GM18526 (cell line): Measurements from ENCODE around the gene CHDH.

ENCODE experiments used
- POLR2A ChIP-seq: IDR thresholded peaks from 3 replicates; pipeline ENCODE4 v1.6.1; 2011; ENCODE audit not compliant: insufficient read length; ENCODE audit errors: extremely low read depth

Gene CHDH

GRCh38 chr3:53795176-53795575, 51.0 kb downstream of the CHDH start:
- TF ChIP-seq POLR2A = no peak

- TF ChIP-seq POLR2A = no peak
Observed at GRCh38 chr3:53794597-53794996, 51.6 kb downstream of the CHDH start.

- TF ChIP-seq POLR2A = no peak
Observed at GRCh38 chr3:53792866-53793265, 53.4 kb downstream of the CHDH start.

- no peak for TF ChIP-seq POLR2A
Observed at GRCh38 chr3:53791317-53791716, 54.9 kb downstream of the CHDH start.

GRCh38 chr3:53790470-53790869, 55.7 kb downstream of the CHDH start:
- no peak for TF ChIP-seq POLR2A

GRCh38 chr3:53789459-53789858, 56.8 kb downstream of the CHDH start:
- no peak for TF ChIP-seq POLR2A

GRCh38 chr3:53788038-53788437, 58.2 kb downstream of the CHDH start:
- no peak for TF ChIP-seq POLR2A

- TF ChIP-seq POLR2A = no peak
Observed at GRCh38 chr3:53787016-53787415, 59.2 kb downstream of the CHDH start.

GRCh38 chr3:53780806-53781205, 65.4 kb downstream of the CHDH start:
- TF ChIP-seq POLR2A = no peak

- TF ChIP-seq POLR2A = no peak
Observed at GRCh38 chr3:53780171-53780570, 66.0 kb downstream of the CHDH start.

- TF ChIP-seq POLR2A = no peak
Observed at GRCh38 chr3:53778153-53778552, 68.1 kb downstream of the CHDH start.

GRCh38 chr3:53777468-53777867, 68.8 kb downstream of the CHDH start:
- TF ChIP-seq POLR2A = no peak

GRCh38 chr3:53776494-53777101, 69.6 kb downstream of the CHDH start:
- TF ChIP-seq POLR2A = no peak

- no peak for TF ChIP-seq POLR2A
Observed at GRCh38 chr3:53775834-53776251, 70.4 kb downstream of the CHDH start.

- no peak for TF ChIP-seq POLR2A
Observed at GRCh38 chr3:53775018-53775417, 71.2 kb downstream of the CHDH start.

GRCh38 chr3:53774414-53774813, 71.8 kb downstream of the CHDH start:
- no peak for TF ChIP-seq POLR2A

- TF ChIP-seq POLR2A = no peak
Observed at GRCh38 chr3:53773611-53774368, 72.4 kb downstream of the CHDH start.

- no peak for TF ChIP-seq POLR2A
Observed at GRCh38 chr3:53773021-53773436, 73.2 kb downstream of the CHDH start.

- no peak for TF ChIP-seq POLR2A
Observed at GRCh38 chr3:53772562-53772961, 73.7 kb downstream of the CHDH start.
